ENCODE results near the gene DNAJB6.

DNAJB6 gene

DNA sequence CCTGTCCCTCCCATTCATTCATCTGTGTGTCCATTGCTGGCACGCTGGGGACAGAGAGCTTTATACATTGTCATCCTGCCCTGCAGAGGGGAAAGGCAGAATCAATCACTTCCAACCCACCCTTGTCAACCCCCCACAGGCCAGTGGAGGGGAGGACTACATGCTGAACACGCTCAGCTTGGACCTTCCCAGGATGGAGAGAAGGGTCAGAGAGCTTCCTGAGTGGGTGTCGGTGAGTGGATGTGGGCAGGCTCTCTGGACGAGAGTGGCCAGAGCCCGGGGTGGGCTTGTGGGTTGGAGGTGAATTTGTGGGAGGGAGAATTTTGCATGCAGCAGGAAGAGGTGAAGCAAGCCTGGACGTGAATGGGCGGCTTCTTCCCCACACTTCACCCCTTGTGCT lies 93.9 kb downstream of the DNAJB6 start:
- DNase-seq: no peak

DNA sequence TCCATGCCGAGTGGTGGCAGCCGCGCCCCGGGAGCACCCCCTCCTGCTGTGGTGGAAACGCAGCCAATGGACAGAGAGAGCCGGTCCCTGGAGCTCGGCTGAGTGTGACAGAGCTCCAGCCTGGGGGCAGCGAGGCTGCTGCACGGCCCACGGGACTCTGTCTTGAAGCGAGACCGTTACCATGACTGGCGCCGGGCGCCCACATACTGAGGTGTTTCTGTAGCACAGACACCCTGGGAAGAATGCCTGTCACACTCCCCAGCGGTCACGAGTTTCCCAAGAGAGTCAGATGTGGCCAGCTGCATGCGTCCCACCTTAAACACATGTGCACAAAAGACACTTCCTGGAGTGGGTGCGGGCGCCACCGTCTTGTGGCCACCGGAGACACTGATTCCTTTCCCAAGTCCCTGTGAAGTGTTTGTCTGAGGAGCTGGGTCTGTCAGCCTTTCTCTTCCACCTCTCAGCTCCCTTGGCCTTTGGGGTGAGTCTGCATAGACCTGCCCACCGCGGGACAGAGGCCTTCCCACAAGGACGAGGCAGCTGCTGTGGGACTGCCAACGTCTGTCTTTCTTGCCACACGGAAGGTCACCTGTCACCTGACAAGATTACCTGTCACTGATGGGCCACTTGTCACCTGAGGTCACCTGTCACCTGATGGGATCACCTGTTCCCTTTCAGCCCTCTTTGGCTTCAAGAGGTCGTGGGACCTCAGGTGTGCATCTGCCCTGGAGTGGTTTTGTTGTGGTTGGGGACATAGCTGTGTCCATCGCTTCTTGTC lies 94.6 kb downstream of the DNAJB6 start:
- DNase-seq: no peak

DNA sequence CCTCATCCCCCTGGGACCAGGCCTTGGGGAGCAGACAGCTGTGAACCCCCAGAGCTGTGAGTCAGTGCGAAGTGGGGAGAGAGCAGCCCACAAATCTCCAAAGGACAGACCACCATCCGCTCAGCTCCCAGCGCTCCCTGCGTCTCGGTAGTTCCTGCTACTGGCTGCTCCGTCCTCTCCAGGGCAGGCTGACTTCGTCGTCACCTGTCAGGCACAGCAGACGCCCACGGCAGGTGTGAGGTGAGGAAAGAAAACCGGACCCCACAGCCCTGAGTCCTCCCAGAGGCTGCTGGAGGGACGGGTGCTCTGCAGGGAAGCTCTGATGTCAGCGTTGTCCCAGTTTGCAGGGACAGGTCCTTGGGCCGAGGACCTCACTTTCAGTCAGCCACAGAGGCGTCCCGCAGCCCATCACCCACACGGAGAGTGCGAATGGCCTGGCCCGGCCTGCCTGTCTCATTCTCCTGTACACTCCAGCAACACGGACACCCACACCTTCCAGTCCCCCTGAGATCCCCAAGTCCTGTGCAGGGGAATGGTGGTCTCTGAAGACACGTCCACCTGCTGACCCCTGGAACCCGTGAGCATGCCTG lies 95.2 kb downstream of the DNAJB6 start:
- no peak for DNase-seq

GRCh38 chr7:157432541-157432956 lies 95.7 kb downstream of the DNAJB6 start:
- DNase-seq: no peak

DNA sequence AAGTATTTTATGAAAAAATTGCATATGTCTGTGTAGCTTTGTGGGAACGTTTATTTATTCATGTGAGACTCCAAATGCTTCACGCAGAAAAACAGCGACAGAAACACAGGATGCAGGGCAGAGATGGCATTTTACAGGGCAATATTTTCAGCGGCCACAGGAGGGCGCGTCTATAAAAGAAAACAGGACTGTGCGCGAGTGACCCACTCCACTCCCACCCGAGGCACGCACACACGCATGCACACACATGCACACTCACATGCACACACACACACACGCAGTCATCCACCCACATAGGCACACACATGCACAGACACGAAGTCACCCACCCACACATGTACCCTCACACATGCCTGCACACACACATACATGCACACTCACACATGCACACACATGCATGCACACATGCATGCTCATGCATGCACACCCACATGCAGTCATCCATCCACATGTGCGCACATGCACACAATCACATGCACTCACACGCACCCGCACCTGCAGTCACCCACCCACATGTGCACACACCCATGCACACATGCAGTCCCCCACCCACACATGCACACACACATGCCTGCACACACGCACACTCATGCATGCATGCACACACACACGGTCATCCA lies 96.3 kb downstream of the DNAJB6 start:
- peak; percentile 50 for DNase-seq

DNA sequence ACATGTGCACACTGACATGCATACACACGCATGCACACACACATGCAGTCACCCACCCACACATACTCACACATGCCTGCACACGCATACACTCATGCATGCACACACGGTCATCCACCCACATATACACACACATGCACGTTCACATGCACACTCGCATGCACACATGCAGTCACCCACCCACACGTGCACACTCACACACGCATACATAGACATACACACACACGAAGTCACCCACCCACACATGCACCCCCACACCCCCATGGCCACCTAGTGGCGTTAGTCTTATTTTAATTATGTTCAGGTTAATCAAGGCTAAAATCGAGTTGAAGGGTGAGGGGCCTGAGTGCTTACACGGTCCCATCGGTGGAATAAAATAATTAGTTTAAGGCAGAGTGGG lies 96.8 kb downstream of the DNAJB6 start:
- no peak for DNase-seq

GRCh38 chr7:157434231-157434630 lies 97.4 kb downstream of the DNAJB6 start:
- DNase-seq: no peak

DNA sequence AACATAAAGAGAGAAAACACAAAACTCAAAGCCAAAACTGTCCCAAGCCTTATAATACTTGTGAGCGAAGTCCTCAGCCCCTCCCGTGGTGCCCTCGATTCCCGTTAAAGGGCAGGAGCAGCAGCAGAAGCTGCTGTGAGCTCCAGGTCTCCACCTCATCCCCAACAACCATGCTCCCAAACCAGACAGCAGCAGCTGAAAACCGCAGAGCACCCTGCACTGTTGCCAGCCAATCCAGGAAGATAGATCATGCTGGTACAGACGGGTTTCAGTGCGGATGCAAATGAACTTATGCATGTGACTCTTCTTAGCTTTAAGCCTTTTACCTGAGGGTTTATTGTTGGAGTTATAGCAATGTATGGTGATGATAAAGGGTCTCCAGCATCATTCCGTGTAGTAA lies 97.9 kb downstream of the DNAJB6 start:
- DNase-seq: no peak

DNA sequence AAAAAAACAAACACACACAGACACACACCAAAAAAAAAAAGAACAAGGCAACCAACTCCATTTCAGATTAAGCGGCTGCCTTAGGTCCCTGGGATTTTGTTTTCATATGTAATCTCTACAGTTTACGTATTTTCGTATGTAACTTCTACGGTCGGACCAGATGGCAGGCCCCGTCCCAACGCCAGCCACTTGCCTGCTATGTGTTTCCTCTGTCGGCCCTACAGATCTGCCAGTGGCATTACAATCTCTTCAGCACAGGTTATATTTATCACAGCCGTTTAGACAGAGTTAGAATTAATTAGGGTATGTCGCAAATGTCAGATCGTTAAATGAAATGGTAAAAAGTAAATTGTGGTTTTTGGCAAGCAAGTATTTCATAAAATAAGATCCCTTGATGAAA lies 99.3 kb downstream of the DNAJB6 start:
- DNase-seq: no peak

GRCh38 chr7:157436763-157437480 lies 100.1 kb downstream of the DNAJB6 start:
- DNase-seq: no peak

DNA sequence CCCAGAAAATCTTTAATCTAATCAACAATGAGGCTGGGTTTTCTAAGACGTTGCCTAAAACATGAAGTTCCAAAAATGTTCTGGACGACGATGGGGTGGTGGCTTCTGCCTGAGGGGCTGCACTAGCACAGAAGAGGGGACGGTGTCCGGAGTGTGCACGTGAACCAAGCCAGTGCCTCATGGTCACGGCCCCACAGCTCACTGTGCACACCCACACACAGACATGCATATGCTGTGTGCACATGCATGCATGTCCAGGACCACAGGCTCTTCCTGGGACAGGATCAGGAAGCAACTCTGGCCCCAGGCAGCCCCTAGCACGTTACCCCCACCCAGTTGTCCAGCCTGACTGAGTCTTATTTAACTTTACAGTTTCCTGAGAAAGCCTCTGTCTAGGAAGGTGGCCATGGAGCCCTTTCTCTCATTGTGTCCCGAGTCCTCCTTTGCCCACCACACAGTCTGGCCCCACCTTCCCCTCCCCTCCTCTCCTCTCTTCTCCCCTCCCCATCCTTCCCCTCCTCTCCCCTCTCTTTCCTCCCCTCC lies 100.8 kb downstream of the DNAJB6 start:
- no peak for DNase-seq

GRCh38 chr7:157438121-157439025 lies 101.6 kb downstream of the DNAJB6 start:
- no peak for DNase-seq

DNA sequence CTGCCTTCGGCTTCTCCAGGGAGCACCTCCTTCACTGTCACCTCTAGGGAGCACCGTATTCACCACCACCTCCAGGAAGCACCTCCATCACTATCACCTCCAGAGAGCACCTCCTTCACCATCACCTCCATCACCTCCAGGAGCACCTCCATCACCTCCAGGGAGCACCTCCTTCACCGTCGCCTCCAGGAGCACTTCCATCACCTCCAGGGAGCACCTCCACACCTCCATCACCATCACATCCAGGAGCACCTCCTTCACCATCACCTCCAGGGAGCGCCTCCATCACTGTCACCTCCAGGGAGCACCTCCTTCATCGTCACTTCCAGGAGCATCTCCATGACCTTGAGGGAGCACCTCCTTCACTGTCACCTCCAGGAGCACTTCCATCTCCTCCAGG lies 102.3 kb downstream of the DNAJB6 start:
- no peak for DNase-seq

DNA sequence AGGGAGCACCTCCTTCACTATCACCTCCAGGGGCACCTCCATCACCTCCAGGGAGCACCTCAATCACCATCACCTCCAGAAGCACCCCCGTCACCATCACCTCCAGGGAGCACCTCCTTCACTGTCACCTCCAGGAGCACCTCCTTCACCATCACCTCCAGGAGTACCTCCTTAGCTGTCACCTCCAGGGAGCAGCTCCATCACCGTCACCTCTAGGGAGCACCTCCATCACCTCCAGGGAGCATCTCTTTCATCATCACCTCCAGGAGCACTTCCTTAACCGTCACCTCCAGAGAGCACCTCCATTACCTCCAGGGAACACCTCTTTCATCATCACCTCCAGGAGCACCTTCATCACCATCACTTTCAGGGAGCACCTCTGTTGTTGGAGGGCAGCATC lies 103.0 kb downstream of the DNAJB6 start:
- no peak for DNase-seq

- DNase-seq: no peak
Measured at GRCh38 chr7:157440346-157441022, 103.7 kb downstream of the DNAJB6 start.

- no peak for DNase-seq
Measured at GRCh38 chr7:157441023-157441399, 104.2 kb downstream of the DNAJB6 start.

DNA sequence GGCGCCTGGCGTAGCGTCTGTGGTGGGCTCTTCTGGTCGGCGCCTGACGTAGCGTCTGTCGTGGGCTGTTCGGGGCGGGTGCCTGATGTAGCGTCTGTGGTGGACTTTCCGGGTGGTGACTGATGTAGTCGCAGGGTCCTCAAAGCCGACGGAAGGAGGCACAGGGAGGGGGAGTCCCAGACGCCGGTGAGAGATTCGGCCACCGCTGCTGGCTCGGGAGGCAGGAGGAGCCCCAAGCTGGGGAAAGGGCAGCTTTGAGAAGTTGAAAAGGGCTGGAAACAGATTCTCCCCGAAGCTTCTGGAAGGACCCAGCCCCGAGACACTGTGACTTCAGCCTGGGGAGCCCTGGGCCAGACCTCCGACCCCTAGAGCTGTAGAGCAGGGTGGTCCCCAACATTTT lies 105.7 kb downstream of the DNAJB6 start:
- DNase-seq: no peak

DNA sequence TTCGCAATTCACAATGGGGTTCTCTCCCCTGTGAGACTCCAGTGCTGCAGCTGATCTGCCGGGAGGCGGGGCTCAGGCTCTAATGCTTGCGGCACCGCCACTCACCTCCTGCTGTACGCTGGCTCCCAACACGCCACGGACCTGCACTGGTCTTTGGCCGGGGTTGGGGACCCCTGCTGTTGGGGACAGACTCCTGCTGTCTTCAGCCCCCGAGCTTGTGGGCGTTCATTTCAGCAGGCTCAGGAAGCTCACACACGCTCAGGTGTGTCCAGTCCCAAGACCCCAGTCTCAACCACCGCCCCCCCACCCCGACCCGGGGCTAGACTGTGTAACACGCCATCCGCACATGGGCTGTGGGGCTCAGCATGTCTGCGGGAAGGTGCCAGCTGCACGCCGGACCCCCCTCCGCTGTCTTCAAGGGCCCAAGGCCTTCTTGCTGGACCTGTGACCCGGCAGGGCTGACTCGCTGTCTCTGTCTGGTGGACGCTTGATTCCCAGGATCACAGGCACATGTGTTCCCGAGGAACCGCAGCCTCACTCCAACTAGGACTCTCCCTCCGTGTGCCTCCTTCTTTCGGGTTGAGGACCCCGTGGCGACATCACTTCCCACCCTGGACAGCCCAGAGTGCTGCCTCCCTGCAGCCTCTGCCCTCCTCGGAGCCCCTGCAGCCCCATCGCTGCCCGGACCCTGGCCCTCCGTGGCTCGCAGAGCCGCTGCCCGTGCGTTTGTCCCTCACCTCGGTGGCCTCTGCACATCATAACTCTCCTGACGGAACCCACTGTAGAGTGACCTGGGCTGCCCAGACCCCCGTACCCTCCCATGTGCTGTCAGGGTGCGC lies 106.4 kb downstream of the DNAJB6 start:
- DNase-seq: no peak

- no peak for DNase-seq
Measured at GRCh38 chr7:157444011-157444842, 107.4 kb downstream of the DNAJB6 start.

- no peak for DNase-seq
Measured at GRCh38 chr7:157444843-157445135, 108.0 kb downstream of the DNAJB6 start.

All from T-helper 9 cell (primary cell).